Measurements from ENCODE around the gene CALML3. TPM values are rescaled to one million over a fixed set of nuclear protein-coding genes. Genes with fewer than 3 reads are reported as not detected.

The CALML3 gene
- total RNA-seq, 1 donor from 2014 or later: not detected

GRCh38 chr10:5573319-5573950 is 48.7 kb downstream of the CALML3 start:
- H3K9me3 Mint-ChIP-seq (ENCODE audit: unreplicated experiment): peaks cover 3% of the 10 kb centered on the region
- H3K4me1 Mint-ChIP-seq (ENCODE audit: low read depth, unreplicated experiment): peaks cover 33% of the 10 kb centered on the region
- no peak overlapping the region for H3K27ac Mint-ChIP-seq (ENCODE audit: unreplicated experiment)
- no peak for TF ChIP-seq CTCF (IDR thresholded peaks at IDR 0.05; ENCODE audit: partially characterized antibody, unreplicated experiment)
- H3K4me3 Mint-ChIP-seq (ENCODE audit: unreplicated experiment): no peak overlapping the region
- DNase-seq: no peak
- H3K27me3 Mint-ChIP-seq (ENCODE audit: unreplicated experiment): peaks cover 11% of the 10 kb centered on the region
- H3K36me3 Mint-ChIP-seq (ENCODE audit: unreplicated experiment): no peaks in the 10 kb centered on the region

GRCh38 chr10:5573968-5574641 is 49.3 kb downstream of the CALML3 start:
- Mint-ChIP-seq H3K27ac (ENCODE audit: unreplicated experiment) (no peak overlapping the region), H3K36me3 (ENCODE audit: unreplicated experiment) (no peaks in the 10 kb centered on the region), H3K4me1 (ENCODE audit: low read depth, unreplicated experiment) (peaks cover 30% of the 10 kb centered on the region), H3K4me3 (ENCODE audit: unreplicated experiment) (peak overlapping the region; percentile 38), H3K9me3 (ENCODE audit: unreplicated experiment) (no peaks in the 10 kb centered on the region), H3K27me3 (ENCODE audit: unreplicated experiment) (peaks cover 11% of the 10 kb centered on the region)
- DNase-seq: no peak
- TF ChIP-seq CTCF (IDR thresholded peaks at IDR 0.05; ENCODE audit: partially characterized antibody, unreplicated experiment): no peak

- H3K27me3 Mint-ChIP-seq (ENCODE audit: unreplicated experiment): peaks cover 11% of the 10 kb centered on the region
- H3K27ac Mint-ChIP-seq (ENCODE audit: unreplicated experiment): peak overlapping the region; percentile 52
- no peaks in the 10 kb centered on the region for H3K36me3 Mint-ChIP-seq (ENCODE audit: unreplicated experiment)
- no peaks in the 10 kb centered on the region for H3K9me3 Mint-ChIP-seq (ENCODE audit: unreplicated experiment)
- no peak overlapping the region for H3K4me3 Mint-ChIP-seq (ENCODE audit: unreplicated experiment)
- no peak for DNase-seq
- H3K4me1 Mint-ChIP-seq (ENCODE audit: low read depth, unreplicated experiment): peaks cover 27% of the 10 kb centered on the region
- TF ChIP-seq CTCF (IDR thresholded peaks at IDR 0.05; ENCODE audit: partially characterized antibody, unreplicated experiment): no peak
These were observed 49.9 kb downstream of the CALML3 start for GRCh38 chr10:5574642-5575131.

GRCh38 chr10:5575144-5575481 is 50.4 kb downstream of the CALML3 start:
- peaks cover 23% of the 10 kb centered on the region for H3K4me1 Mint-ChIP-seq (ENCODE audit: low read depth, unreplicated experiment)
- H3K4me3 Mint-ChIP-seq (ENCODE audit: unreplicated experiment): no peak overlapping the region
- peaks cover 11% of the 10 kb centered on the region for H3K27me3 Mint-ChIP-seq (ENCODE audit: unreplicated experiment)
- TF ChIP-seq CTCF (IDR thresholded peaks at IDR 0.05; ENCODE audit: partially characterized antibody, unreplicated experiment): no peak
- no peaks in the 10 kb centered on the region for H3K9me3 Mint-ChIP-seq (ENCODE audit: unreplicated experiment)
- H3K27ac Mint-ChIP-seq (ENCODE audit: unreplicated experiment): peak overlapping the region; percentile 52
- no peaks in the 10 kb centered on the region for H3K36me3 Mint-ChIP-seq (ENCODE audit: unreplicated experiment)
- no peak for DNase-seq

GRCh38 chr10:5575482-5576153 is 50.9 kb downstream of the CALML3 start:
- H3K36me3 Mint-ChIP-seq (ENCODE audit: unreplicated experiment): no peaks in the 10 kb centered on the region
- no peak overlapping the region for H3K27ac Mint-ChIP-seq (ENCODE audit: unreplicated experiment)
- H3K4me3 Mint-ChIP-seq (ENCODE audit: unreplicated experiment): no peak overlapping the region
- H3K27me3 Mint-ChIP-seq (ENCODE audit: unreplicated experiment): peaks cover 11% of the 10 kb centered on the region
- H3K4me1 Mint-ChIP-seq (ENCODE audit: low read depth, unreplicated experiment): peaks cover 22% of the 10 kb centered on the region
- DNase-seq: no peak
- TF ChIP-seq CTCF (IDR thresholded peaks at IDR 0.05; ENCODE audit: partially characterized antibody, unreplicated experiment): no peak
- no peaks in the 10 kb centered on the region for H3K9me3 Mint-ChIP-seq (ENCODE audit: unreplicated experiment)

Measured in glutamatergic neuron (in vitro differentiated cells).